MM.1S (cell line): Measurements from ENCODE around the gene TPRG1.

Experiments
- DNase-seq: peaks from one replicate; pipeline ENCODE4 v3.0.0-alpha.2; 2015
- H2AFZ ChIP-seq: fragments of 300-600 bp; sonication (generic); 2 replicates; pipeline ENCODE4 v1.6.0; 2016; ENCODE audit warnings: antibody characterized with exemption, low read length
- H3F3A ChIP-seq: fragments of 300-600 bp; sonication (generic); 2 replicates; pipeline ENCODE4 v1.6.1; 2016; ENCODE audit warnings: mild to moderate bottlenecking, antibody characterized with exemption, low read length, moderate library complexity, mixed read lengths; ENCODE audit not compliant: insufficient read depth
- H3K27ac ChIP-seq: fragments of 300-600 bp; sonication (generic); 2 replicates; pipeline ENCODE4 v1.5.1; 2016; ENCODE audit warnings: mild to moderate bottlenecking, low read length
- H3K27me3 ChIP-seq: fragments of 300-600 bp; sonication (generic); replicated peaks from 2 replicates; pipeline ENCODE4 v1.6.0; 2016; ENCODE audit warnings: low read length; ENCODE audit not compliant: insufficient read depth
- H3K36me3 ChIP-seq: fragments of 300-600 bp; sonication (generic); replicated peaks from 2 replicates; pipeline ENCODE4 v1.6.1; 2016; ENCODE audit warnings: mild to moderate bottlenecking, low read length, mixed read lengths; ENCODE audit not compliant: insufficient read depth
- H3K4me1 ChIP-seq: fragments of 300-600 bp; sonication (generic); 2 replicates; pipeline ENCODE4 v1.6.1; 2016; ENCODE audit warnings: low read length, mixed read lengths
- H3K4me2 ChIP-seq: fragments of 300-600 bp; sonication (generic); 2 replicates; pipeline ENCODE4 v1.6.0; 2016; ENCODE audit warnings: low read depth, low read length
- H3K4me3 ChIP-seq: fragments of 300-600 bp; sonication (generic); 2 replicates; pipeline ENCODE4 v1.5.1; 2016; ENCODE audit warnings: low read length, mixed read lengths
- H3K79me2 ChIP-seq: fragments of 300-600 bp; sonication (generic); 2 replicates; pipeline ENCODE4 v1.6.1; 2016; ENCODE audit warnings: mixed run types, low read length, mixed read lengths
- H3K9ac ChIP-seq: fragments of 300-600 bp; sonication (generic); 2 replicates; pipeline ENCODE4 v1.6.1; 2016; ENCODE audit warnings: low read length, mixed read lengths
- H3K9me2 ChIP-seq: fragments of 300-600 bp; sonication (generic); replicated peaks from 2 replicates; pipeline ENCODE4 v1.6.1; 2016; ENCODE audit warnings: mild to moderate bottlenecking, low read length, mixed read lengths; ENCODE audit not compliant: insufficient read depth
- H3K9me3 ChIP-seq: fragments of 300-600 bp; sonication (generic); replicated peaks from 2 replicates; pipeline ENCODE4 v1.6.1; 2016; ENCODE audit warnings: mild to moderate bottlenecking, low read length, mixed read lengths; ENCODE audit not compliant: insufficient read depth
- H4K20me1 ChIP-seq: fragments of 300-600 bp; sonication (generic); 2 replicates; pipeline ENCODE4 v1.6.1; 2016; ENCODE audit warnings: mild to moderate bottlenecking, low read length, moderate library complexity, mixed read lengths; ENCODE audit not compliant: insufficient read depth
- CTCF ChIP-seq: fragments of 300-600 bp; sonication (generic); IDR thresholded peaks from 2 replicates; pipeline ENCODE4 v1.5.1; 2016; ENCODE audit warnings: antibody characterized with exemption, low read length, mixed read lengths
- EZH2 ChIP-seq: fragments of 300-600 bp; sonication (generic); optimal IDR thresholded peaks from 2 replicates; pipeline ENCODE3; 2017; ENCODE audit warnings: low read depth, mild to moderate bottlenecking, antibody characterized with exemption, low read length, mixed read lengths
- EZH2phosphoT487 ChIP-seq: fragments of 300-600 bp; sonication (generic); IDR thresholded peaks from 2 replicates; pipeline ENCODE4 v1.6.1; 2018; ENCODE audit warnings: antibody characterized with exemption, low read length

Gene TPRG1

GRCh38 chr3:189260556-189261493, 89.1 kb downstream of the TPRG1 start:
- DNase-seq, result no peak
- Histone ChIP-seq H3K79me2 (no peaks in the 10 kb centered on the region), H3F3A (no peaks in the 10 kb centered on the region), H3K27ac (no peak overlapping the region), H3K9me3 (no peaks in the 10 kb centered on the region), H3K9me2 (no peaks in the 10 kb centered on the region), H3K4me1 (no peaks in the 10 kb centered on the region), H3K4me3 (no peak overlapping the region), H3K27me3 (no peaks in the 10 kb centered on the region), H3K36me3 (no peaks in the 10 kb centered on the region), H2AFZ (no peak overlapping the region), H4K20me1 (no peaks in the 10 kb centered on the region), H3K9ac (no peak overlapping the region), H3K4me2 (no peak overlapping the region)
- TF ChIP-seq CTCF (no peak), EZH2phosphoT487 (no peak), EZH2 (no peak)

GRCh38 chr3:189262746-189263145, 91.0 kb downstream of the TPRG1 start:
- H2AFZ ChIP-seq, result no peak overlapping the region
- H3K27me3 ChIP-seq, result no peaks in the 10 kb centered on the region
- H3K36me3 ChIP-seq, result no peaks in the 10 kb centered on the region
- H3K9me3 ChIP-seq, result no peaks in the 10 kb centered on the region
- H3F3A ChIP-seq, result no peaks in the 10 kb centered on the region
- H3K79me2 ChIP-seq, result no peaks in the 10 kb centered on the region
- no peak overlapping the region for H3K9ac ChIP-seq
- TF ChIP-seq CTCF (no peak), EZH2phosphoT487 (no peak), EZH2 (no peak)
- H4K20me1 ChIP-seq, result no peaks in the 10 kb centered on the region
- peak; percentile 36 for DNase-seq
- no peak overlapping the region for H3K4me3 ChIP-seq
- no peaks in the 10 kb centered on the region for H3K9me2 ChIP-seq
- H3K4me2 ChIP-seq, result no peak overlapping the region
- H3K27ac ChIP-seq, result no peak overlapping the region
- H3K4me1 ChIP-seq, result no peaks in the 10 kb centered on the region

- Histone ChIP-seq H3K36me3 (no peaks in the 10 kb centered on the region), H3K27me3 (no peaks in the 10 kb centered on the region), H3K27ac (no peak overlapping the region), H3K79me2 (no peaks in the 10 kb centered on the region), H3K9me2 (no peaks in the 10 kb centered on the region), H3F3A (no peaks in the 10 kb centered on the region), H3K4me1 (no peaks in the 10 kb centered on the region), H3K4me2 (no peak overlapping the region), H4K20me1 (no peaks in the 10 kb centered on the region), H3K9ac (no peak overlapping the region), H2AFZ (no peak overlapping the region), H3K9me3 (no peaks in the 10 kb centered on the region), H3K4me3 (no peak overlapping the region)
- TF ChIP-seq CTCF, result peak; percentile 18
- TF ChIP-seq EZH2phosphoT487, result no peak
- TF ChIP-seq EZH2, result no peak
- DNase-seq, result no peak
Observed at GRCh38 chr3:189267981-189268613, 96.3 kb downstream of the TPRG1 start.
